ENCODE results near the gene ZDHHC18. TPM values are rescaled to one million over a fixed set of nuclear protein-coding genes. Genes with fewer than 3 reads are reported as not detected.

Gene ZDHHC18
- total RNA-seq, 1 donor from 2014 or later, result 30.3 TPM

DNA sequence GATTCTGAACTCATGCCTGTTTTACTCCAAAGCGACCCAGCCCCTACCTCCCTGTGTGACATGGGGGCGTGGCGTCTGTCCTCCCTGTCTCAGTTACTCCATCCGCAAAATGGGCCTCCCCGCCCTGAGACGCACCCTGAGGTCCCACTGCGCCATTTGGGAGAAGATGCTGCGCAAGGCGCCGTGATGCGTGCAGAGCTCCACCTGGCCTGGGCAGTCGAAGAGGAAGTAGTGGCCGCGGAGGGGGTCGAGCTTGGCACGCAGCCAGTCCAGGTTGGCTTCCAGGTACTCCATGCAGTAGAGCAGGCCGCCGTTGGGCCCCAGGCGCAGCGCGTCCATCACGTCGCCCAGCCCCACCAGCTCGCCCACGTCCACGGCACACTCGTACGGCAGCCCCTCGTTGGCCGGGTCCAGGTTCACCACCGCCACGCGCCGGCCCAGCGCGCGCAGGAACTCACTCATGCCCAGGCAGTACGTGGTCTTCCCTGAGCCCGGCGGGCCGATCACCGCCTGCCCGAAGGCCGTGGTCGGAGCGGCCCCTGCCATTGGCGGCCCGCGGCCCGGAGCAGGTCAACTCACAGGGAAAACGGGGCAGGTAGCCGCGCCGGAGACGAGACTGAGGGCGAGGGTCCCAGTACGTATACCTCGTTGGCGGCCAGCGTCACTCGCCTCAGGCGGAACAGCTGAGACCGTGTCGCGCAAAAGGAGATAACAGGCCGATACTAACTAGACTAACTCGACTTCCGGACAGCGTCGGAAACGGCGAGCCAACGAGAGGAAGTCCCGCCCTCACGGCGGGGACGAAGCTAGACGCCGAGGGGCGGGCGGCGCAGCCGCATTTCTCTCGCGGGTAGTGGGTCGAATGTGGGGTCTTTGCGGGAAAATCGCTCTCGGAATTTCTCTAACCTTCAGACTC lies 63.3 kb downstream of the ZDHHC18 start, which contains the start of gene GPN2:
TSS of gene GPN2 (minus strand) at position 733 of the 916 bp plus-strand sequence. CDS start at position 546, 187 bp downstream.
- DNase-seq, result peak; percentile 74
- Mint-ChIP-seq H3K36me3 (ENCODE audit: low read depth) (peaks cover 73% of the 10 kb centered on the region), H3K4me3 (peak within 1 kb of the TSS; percentile 93), H3K9me3 (no peaks in the 10 kb centered on the region), H3K27me3 (no peaks in the 10 kb centered on the region), H3K4me1 (peaks cover 32% of the 10 kb centered on the region), H3K27ac (peak within 1 kb of the TSS; percentile 89)
- ChIA-PET POLR2A (interaction anchor here (0.6 to 5.1 kb wide), 24 partner anchors 8 to 418 kb away, joined by 3 to 64 read pairs (median 5); partner anchors contain the start of genes GPATCH3, HMGN2, NUDC and PIGV), CTCF (interaction anchor here (0.7 to 2.0 kb wide), 4 partner anchors 9 to 101 kb away, joined by 4 to 6 read pairs (median 5); no protein-coding TSS in a partner anchor)
- intact Hi-C loops (cut with micrococcal nuclease), result loop anchor here (1.0 kb wide), 3 partner anchors 10 to 31 kb away; partner anchors contain the start of genes GPATCH3 and NUDC
- TF ChIP-seq, protein P1, sequence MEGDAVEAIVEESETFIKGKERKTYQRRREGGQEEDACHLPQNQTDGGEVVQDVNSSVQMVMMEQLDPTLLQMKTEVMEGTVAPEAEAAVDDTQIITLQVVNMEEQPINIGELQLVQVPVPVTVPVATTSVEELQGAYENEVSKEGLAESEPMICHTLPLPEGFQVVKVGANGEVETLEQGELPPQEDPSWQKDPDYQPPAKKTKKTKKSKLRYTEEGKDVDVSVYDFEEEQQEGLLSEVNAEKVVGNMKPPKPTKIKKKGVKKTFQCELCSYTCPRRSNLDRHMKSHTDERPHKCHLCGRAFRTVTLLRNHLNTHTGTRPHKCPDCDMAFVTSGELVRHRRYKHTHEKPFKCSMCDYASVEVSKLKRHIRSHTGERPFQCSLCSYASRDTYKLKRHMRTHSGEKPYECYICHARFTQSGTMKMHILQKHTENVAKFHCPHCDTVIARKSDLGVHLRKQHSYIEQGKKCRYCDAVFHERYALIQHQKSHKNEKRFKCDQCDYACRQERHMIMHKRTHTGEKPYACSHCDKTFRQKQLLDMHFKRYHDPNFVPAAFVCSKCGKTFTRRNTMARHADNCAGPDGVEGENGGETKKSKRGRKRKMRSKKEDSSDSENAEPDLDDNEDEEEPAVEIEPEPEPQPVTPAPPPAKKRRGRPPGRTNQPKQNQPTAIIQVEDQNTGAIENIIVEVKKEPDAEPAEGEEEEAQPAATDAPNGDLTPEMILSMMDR (IDR thresholded peaks at IDR 0.05), result no peak
- ATAC-seq (ENCODE audit: low read depth), result peak; percentile 95

DNA sequence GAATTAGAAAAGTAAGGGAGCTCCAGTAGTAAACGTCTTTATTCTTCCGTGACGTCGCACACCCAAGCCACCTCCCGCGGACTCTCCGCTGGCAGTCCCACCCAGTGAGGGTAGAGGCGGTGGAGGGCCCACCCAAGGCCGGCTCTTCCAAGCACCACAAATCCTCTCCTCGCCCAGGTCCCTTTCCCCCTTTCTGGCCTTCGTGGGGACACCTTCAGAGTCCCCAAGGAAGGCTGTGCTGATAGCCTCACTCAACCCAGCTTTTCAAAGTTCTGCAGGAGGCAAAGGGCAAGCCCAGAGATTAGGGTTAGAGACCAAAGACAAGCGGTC lies 63.9 kb downstream of the ZDHHC18 start:
- CTCF ChIA-PET, result interaction anchor here (0.7 to 1.4 kb wide), 3 partner anchors 9 to 70 kb away, joined by 4 to 6 read pairs (median 5); no protein-coding TSS in a partner anchor
- intact Hi-C loops (cut with micrococcal nuclease), result loop anchor here (1.0 kb wide), 3 partner anchors 10 to 31 kb away; partner anchors contain the start of genes GPATCH3 and NUDC

GRCh38 chr1:26894263-26894662 lies 67.8 kb downstream of the ZDHHC18 start:
- ChIA-PET CTCF (interaction anchor here (0.6 kb wide), 1 partner anchor 97 kb away, joined by 3 read pairs; no protein-coding TSS in a partner anchor), POLR2A (no interaction called here)
- no peak for ATAC-seq (ENCODE audit: low read depth)
- TF ChIP-seq, protein P1 (IDR thresholded peaks at IDR 0.05), result no peak
- DNase-seq, result no peak
- Mint-ChIP-seq H3K27me3 (no peaks in the 10 kb centered on the region), H3K9me3 (no peaks in the 10 kb centered on the region), H3K36me3 (ENCODE audit: low read depth) (peaks cover 67% of the 10 kb centered on the region), H3K4me3 (no peak overlapping the region), H3K4me1 (peaks cover 29% of the 10 kb centered on the region), H3K27ac (no peak overlapping the region)
- intact Hi-C loops (cut with micrococcal nuclease), result no loop called here

More for the DNA sequence above, 63.9 kb downstream of the ZDHHC18 start:
- Mint-ChIP-seq H3K27me3 (no peaks in the 10 kb centered on the region), H3K36me3 (ENCODE audit: low read depth) (peaks cover 70% of the 10 kb centered on the region), H3K4me3 (peak overlapping the region; percentile 93), H3K27ac (peak overlapping the region; percentile 89), H3K9me3 (no peaks in the 10 kb centered on the region), H3K4me1 (peaks cover 29% of the 10 kb centered on the region)
- POLR2A ChIA-PET, result interaction anchor here (0.6 to 5.1 kb wide), 23 partner anchors 9 to 419 kb away, joined by 3 to 64 read pairs (median 5); partner anchors contain the start of genes GPATCH3, HMGN2, NUDC and PIGV
- TF ChIP-seq, protein P1 (IDR thresholded peaks at IDR 0.05), result no peak
- ATAC-seq (ENCODE audit: low read depth) (peak; percentile 52), DNase-seq (no peak)

GRCh38 chr1:26897351-26897750 lies 70.9 kb downstream of the ZDHHC18 start:
- H3K4me3 Mint-ChIP-seq, result no peak overlapping the region
- CTCF ChIA-PET, result no interaction called here
- no peak overlapping the region for H3K27ac Mint-ChIP-seq
- no peak for DNase-seq
- no peaks in the 10 kb centered on the region for H3K9me3 Mint-ChIP-seq
- H3K36me3 Mint-ChIP-seq (ENCODE audit: low read depth), result peaks cover 53% of the 10 kb centered on the region
- POLR2A ChIA-PET, result interaction anchor here (0.6 to 0.7 kb wide), 3 partner anchors 10 to 74 kb away, joined by 3 to 7 read pairs (median 3); no protein-coding TSS in a partner anchor
- no peak for ATAC-seq (ENCODE audit: low read depth)
- TF ChIP-seq, protein P1 (IDR thresholded peaks at IDR 0.05), result no peak
- intact Hi-C loops (cut with micrococcal nuclease), result no loop called here
- peaks cover 32% of the 10 kb centered on the region for H3K4me1 Mint-ChIP-seq
- no peaks in the 10 kb centered on the region for H3K27me3 Mint-ChIP-seq
